ENCODE results near the gene CDKL1.

DNA sequence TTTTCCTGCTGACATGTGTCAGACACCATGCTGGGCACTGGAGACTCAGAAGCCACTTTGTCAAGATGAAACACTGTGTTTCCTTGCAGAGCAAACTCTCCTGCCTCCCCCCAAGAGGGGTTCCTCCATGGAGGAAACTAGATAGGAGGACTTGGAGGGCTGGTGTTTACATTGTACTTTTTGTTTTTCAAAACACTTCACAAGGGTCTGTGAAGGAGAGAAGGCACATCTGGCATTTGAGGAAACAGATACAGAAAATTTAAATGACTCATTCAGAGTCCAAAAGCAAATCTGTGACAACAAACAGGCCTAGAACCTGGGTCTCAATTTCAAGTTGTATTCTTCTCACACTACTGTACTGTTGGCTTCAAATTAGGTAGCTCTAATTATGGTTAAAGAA lies 6.7 kb upstream of the CDKL1 start:
- TF ChIP-seq, protein P1, sequence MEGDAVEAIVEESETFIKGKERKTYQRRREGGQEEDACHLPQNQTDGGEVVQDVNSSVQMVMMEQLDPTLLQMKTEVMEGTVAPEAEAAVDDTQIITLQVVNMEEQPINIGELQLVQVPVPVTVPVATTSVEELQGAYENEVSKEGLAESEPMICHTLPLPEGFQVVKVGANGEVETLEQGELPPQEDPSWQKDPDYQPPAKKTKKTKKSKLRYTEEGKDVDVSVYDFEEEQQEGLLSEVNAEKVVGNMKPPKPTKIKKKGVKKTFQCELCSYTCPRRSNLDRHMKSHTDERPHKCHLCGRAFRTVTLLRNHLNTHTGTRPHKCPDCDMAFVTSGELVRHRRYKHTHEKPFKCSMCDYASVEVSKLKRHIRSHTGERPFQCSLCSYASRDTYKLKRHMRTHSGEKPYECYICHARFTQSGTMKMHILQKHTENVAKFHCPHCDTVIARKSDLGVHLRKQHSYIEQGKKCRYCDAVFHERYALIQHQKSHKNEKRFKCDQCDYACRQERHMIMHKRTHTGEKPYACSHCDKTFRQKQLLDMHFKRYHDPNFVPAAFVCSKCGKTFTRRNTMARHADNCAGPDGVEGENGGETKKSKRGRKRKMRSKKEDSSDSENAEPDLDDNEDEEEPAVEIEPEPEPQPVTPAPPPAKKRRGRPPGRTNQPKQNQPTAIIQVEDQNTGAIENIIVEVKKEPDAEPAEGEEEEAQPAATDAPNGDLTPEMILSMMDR (conservative IDR thresholded peaks at IDR 0.05): no peak
- no peak for TF ChIP-seq EZH2 (IDR thresholded peaks at IDR 0.05; ENCODE audit: low read depth)
